Calu3 (cell line): ENCODE results near the gene MIPEP. TPM values are rescaled to one million over a fixed set of nuclear protein-coding genes. Genes with fewer than 3 reads are reported as not detected.
A peak's percentile ranks its signal among the peaks of the same experiment; 100 is the strongest.

Source experiments
- BruUV-seq: library from RNA; stranded (reverse); fragments of 400-500 nt; replicated peaks from 2 replicates; lab custom pipeline; 2021; lab: Mats Ljungman, UMichigan
- CTCF ChIA-PET: fragments of 300-600 bp; sonication (Branson Sonifier 250); formaldehyde crosslinking; loops from one replicate; lab custom pipeline; 2022; ENCODE audit warnings: antibody characterized with exemption; lab: Charles Lee
- DNase-seq: peaks from one replicate; pipeline ENCODE4 v3.0.0; 2022
- H3K27ac Mint-ChIP-seq: one replicate; pipeline ENCODE4 v1.8.0; 2022; ENCODE audit warnings: mixed read lengths; ENCODE audit not compliant: unreplicated experiment
- H3K27me3 Mint-ChIP-seq: one replicate; pipeline ENCODE4 v1.8.0; 2022; ENCODE audit warnings: mixed read lengths; ENCODE audit not compliant: unreplicated experiment
- H3K36me3 Mint-ChIP-seq: one replicate; pipeline ENCODE4 v1.8.0; 2022; ENCODE audit warnings: mild to moderate bottlenecking, moderate library complexity, mixed read lengths; ENCODE audit not compliant: insufficient read depth, unreplicated experiment
- H3K4me1 Mint-ChIP-seq: one replicate; pipeline ENCODE4 v1.8.0; 2022; ENCODE audit warnings: mild to moderate bottlenecking, low read depth, mixed read lengths; ENCODE audit not compliant: unreplicated experiment
- H3K4me3 Mint-ChIP-seq: one replicate; pipeline ENCODE4 v1.8.0; 2022; ENCODE audit warnings: mild to moderate bottlenecking, low read depth, moderate library complexity, mixed read lengths; ENCODE audit not compliant: unreplicated experiment
- H3K9me3 Mint-ChIP-seq: one replicate; pipeline ENCODE4 v1.8.0; 2022; ENCODE audit warnings: low read depth, mixed read lengths; ENCODE audit not compliant: unreplicated experiment
- intact Hi-C: fragments of 100-400 bp; cut with micrococcal nuclease; formaldehyde crosslinking; loops from one replicate; pipeline ENCODE4 v1.10.0; 2022; ENCODE audit not compliant: unreplicated experiment
- total RNA-seq: library from RNA; stranded (reverse); gene quantifications from 2 replicates; pipeline ENCODE4 v1.2.3, GENCODE V29; 2022
- TF ChIP-seq, protein P1 (sequence below): fragments of 200-600 bp; IDR thresholded peaks from one replicate; pipeline ENCODE4 v1.8.0; 2022; ENCODE audit warnings: antibody characterized with exemption; ENCODE audit not compliant: unreplicated experiment

Gene MIPEP
- total RNA-seq, 1 experiment from 2014 or later, result 25.2 TPM

DNA sequence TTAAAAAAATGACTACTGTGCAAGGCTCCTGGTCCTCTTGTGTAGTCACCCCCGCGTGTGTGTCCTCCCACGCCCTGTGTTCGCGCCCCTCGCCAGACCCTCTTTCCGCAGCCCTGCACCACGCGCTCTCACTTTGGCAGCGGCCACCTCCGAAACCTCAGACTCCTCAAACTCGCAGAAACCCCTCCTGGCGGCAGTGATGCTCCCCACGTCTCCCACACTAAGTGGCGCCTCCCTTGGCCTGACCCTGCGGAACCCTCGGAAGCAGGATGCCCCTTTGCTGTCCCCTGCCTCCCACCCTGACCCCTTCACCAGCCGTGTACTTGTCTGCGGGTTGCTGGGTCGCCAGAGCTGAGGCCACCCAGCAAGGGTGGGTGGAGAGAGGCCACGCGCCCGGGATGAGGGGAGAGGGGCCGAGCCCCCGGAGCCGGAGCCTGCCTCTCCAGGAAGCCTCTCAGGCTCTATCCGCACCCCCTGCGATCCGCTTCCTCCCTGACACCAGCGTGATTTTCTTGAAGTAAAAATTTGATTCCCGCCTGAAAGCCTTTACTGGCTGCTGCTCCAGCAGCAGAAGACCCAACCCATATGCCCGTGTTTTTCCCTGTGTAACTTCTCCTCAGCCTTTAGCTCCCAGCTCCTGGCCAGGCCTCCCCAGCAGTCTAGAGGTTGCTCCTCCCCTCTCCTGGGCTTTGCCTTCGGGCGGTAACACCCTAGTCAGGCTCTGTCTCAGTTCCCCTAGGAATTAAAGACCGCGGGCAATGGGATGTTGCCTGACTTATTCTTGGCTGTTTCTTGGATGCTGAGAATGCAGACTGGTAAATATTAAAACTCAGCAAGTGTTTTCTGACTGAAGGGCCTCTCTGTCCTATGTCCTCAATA is 55.2 kb downstream of the MIPEP start:
- H3K27ac Mint-ChIP-seq, result peak overlapping the region; percentile 25
- no peak overlapping the region for H3K4me3 Mint-ChIP-seq
- no peaks in the 10 kb centered on the region for H3K9me3 Mint-ChIP-seq
- TF ChIP-seq, protein P1, sequence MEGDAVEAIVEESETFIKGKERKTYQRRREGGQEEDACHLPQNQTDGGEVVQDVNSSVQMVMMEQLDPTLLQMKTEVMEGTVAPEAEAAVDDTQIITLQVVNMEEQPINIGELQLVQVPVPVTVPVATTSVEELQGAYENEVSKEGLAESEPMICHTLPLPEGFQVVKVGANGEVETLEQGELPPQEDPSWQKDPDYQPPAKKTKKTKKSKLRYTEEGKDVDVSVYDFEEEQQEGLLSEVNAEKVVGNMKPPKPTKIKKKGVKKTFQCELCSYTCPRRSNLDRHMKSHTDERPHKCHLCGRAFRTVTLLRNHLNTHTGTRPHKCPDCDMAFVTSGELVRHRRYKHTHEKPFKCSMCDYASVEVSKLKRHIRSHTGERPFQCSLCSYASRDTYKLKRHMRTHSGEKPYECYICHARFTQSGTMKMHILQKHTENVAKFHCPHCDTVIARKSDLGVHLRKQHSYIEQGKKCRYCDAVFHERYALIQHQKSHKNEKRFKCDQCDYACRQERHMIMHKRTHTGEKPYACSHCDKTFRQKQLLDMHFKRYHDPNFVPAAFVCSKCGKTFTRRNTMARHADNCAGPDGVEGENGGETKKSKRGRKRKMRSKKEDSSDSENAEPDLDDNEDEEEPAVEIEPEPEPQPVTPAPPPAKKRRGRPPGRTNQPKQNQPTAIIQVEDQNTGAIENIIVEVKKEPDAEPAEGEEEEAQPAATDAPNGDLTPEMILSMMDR, result no peak
- CTCF ChIA-PET, result no interaction called here
- peaks cover 5% of the 10 kb centered on the region for H3K36me3 Mint-ChIP-seq
- BruUV-seq, result no TSS peak
- intact Hi-C loops, result no loop called here
- no peak for DNase-seq
- H3K4me1 Mint-ChIP-seq, result peaks cover 26% of the 10 kb centered on the region
- H3K27me3 Mint-ChIP-seq, result no peaks in the 10 kb centered on the region

GRCh38 chr13:23828866-23829265 is 60.3 kb downstream of the MIPEP start:
- intact Hi-C loops, result no loop called here
- CTCF ChIA-PET, result no interaction called here
- BruUV-seq, result no TSS peak

GRCh38 chr13:23828086-23828485 is 61.1 kb downstream of the MIPEP start:
- H3K4me3 Mint-ChIP-seq, result no peak overlapping the region
- peaks cover 11% of the 10 kb centered on the region for H3K4me1 Mint-ChIP-seq
- peak overlapping the region; percentile 33 for H3K27ac Mint-ChIP-seq
- no peak for DNase-seq
- H3K27me3 Mint-ChIP-seq, result no peaks in the 10 kb centered on the region
- intact Hi-C loops, result no loop called here
- TF ChIP-seq, protein P1, result no peak
- no TSS peak for BruUV-seq
- H3K36me3 Mint-ChIP-seq, result no peaks in the 10 kb centered on the region
- CTCF ChIA-PET, result no interaction called here
- H3K9me3 Mint-ChIP-seq, result no peaks in the 10 kb centered on the region

More at GRCh38 chr13:23828866-23829265, 60.3 kb downstream of the MIPEP start:
- no peaks in the 10 kb centered on the region for H3K36me3 Mint-ChIP-seq
- no peak for DNase-seq
- H3K4me1 Mint-ChIP-seq, result peaks cover 18% of the 10 kb centered on the region
- no peaks in the 10 kb centered on the region for H3K9me3 Mint-ChIP-seq
- H3K27me3 Mint-ChIP-seq, result no peaks in the 10 kb centered on the region
- H3K4me3 Mint-ChIP-seq, result no peak overlapping the region
- H3K27ac Mint-ChIP-seq, result no peak overlapping the region
- TF ChIP-seq, protein P1, result no peak

DNA sequence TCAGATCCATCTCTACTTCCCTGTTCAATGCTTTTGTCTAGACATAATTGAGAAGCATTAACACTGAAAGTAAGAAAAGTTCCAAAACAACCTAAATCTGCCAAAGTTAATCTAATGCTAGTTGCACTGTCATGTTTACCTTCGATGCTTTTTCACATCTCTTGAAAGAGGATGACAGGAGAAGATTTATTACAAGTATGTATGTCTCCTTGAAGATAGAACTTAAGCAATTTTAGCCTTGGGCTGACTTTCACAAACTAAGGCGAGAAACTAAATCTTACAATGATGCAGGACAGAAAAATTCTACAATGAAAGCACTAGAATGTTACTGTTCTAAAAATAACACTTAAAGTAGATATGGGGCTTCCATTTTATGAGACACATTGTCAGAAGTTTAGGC is 64.0 kb downstream of the MIPEP start:
- Mint-ChIP-seq H3K27ac (no peak overlapping the region), H3K4me3 (no peak overlapping the region), H3K27me3 (no peaks in the 10 kb centered on the region), H3K36me3 (no peaks in the 10 kb centered on the region), H3K4me1 (no peaks in the 10 kb centered on the region), H3K9me3 (no peaks in the 10 kb centered on the region)
- no TSS peak for BruUV-seq
- no peak for DNase-seq
- CTCF ChIA-PET, result no interaction called here
- TF ChIP-seq, protein P1, result no peak
- intact Hi-C loops, result no loop called here
